ENCODE data around the gene SPDYE17.
"Not testable (repeated sequence)": the region's sequence is repeated elsewhere in the genome, so short reads cannot be mapped to it uniquely, and the experiment has no call there.

Gene SPDYE17

DNA sequence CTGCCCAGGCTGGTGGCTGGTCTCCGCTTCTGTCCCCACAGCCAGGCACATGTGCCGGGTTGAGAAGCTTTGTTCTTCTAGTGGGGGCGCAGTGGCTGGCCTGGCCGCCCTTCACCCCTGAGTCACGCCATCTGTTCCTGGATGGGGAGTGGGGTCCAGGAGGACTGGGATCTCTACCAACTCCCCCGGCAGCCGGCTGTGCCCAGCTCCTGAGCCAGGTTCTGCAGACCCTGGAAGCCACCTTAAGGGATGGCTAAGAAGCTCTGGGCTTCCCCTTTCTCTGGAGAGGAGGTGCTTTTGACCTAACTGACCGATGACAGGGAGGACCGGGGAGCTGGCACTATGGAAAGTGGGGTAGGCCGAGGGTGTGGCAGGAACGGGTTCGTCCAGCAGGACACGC, 37.9 kb downstream of the SPDYE17 start:
- H3K4me1 ChIP-seq (ENCODE audit: control insufficient read depth, insufficient read depth, low read length) = peaks cover 18% of the 10 kb centered on the region
- H3K4me3 ChIP-seq (ENCODE audit: low read length); H3K36me3 ChIP-seq (ENCODE audit: control insufficient read depth, insufficient read depth, low read length); H3K9ac ChIP-seq (ENCODE audit: low read length); H3K9me3 ChIP-seq (ENCODE audit: control insufficient read depth, low read length); H3K27me3 ChIP-seq (ENCODE audit: control insufficient read depth, insufficient read depth, low read length): not testable (repeated sequence)

- H3K36me3 ChIP-seq (ENCODE audit: control insufficient read depth, insufficient read depth, low read length); H3K4me3 ChIP-seq (ENCODE audit: low read length); H3K27me3 ChIP-seq (ENCODE audit: control insufficient read depth, insufficient read depth, low read length); H3K9me3 ChIP-seq (ENCODE audit: control insufficient read depth, low read length); H3K9ac ChIP-seq (ENCODE audit: low read length): not testable (repeated sequence)
- H3K4me1 ChIP-seq (ENCODE audit: control insufficient read depth, insufficient read depth, low read length) = peaks cover 18% of the 10 kb centered on the region
Measured at GRCh38 chr7:76993831-76994230, 38.3 kb downstream of the SPDYE17 start.

DNA sequence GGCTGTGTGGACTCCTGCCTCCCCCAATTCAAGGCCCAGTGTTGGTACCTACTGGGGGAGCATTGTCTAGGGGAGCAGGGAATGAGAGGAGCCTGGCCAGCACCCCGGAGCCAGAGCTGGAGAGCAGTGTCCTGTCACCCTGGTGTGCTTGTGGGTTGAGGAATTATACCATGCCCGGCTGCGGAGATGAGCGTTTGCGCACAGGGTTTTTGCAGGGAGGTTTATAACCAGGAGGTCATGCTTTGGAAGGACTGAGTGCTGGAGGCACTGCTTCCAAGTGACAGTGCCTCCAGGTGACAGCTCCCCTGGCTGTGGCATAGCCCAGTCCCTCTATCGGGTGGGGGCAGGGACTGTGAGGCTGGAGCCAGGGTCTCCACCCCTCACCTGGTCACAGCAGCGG, 39.3 kb downstream of the SPDYE17 start:
- not testable (repeated sequence) for H3K4me3 ChIP-seq (ENCODE audit: low read length); H3K9ac ChIP-seq (ENCODE audit: low read length); H3K27me3 ChIP-seq (ENCODE audit: control insufficient read depth, insufficient read depth, low read length); H3K36me3 ChIP-seq (ENCODE audit: control insufficient read depth, insufficient read depth, low read length); H3K4me1 ChIP-seq (ENCODE audit: control insufficient read depth, insufficient read depth, low read length); H3K9me3 ChIP-seq (ENCODE audit: control insufficient read depth, low read length)

DNA sequence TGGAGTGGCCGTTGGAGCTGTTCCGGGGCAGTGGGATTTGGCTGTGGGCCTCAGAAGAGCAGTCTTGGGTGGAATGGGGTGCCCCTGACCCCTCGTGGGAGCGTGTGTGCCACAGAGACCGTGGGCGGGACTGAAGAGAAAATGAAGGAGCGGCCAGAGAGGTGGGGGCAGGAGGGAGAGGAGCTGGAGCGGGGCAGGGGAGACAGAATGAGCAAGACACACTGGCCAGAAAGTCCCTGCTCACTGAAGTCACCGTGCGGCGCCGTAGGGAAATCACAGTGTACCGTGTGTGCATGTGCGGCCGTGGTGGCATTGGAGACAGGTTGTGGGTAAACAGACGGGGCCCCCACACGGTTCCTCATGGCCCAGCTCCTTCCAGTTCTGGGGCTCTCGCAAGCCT, 40.0 kb downstream of the SPDYE17 start:
- not testable (repeated sequence) for H3K4me1 ChIP-seq (ENCODE audit: control insufficient read depth, insufficient read depth, low read length); H3K9ac ChIP-seq (ENCODE audit: low read length); H3K36me3 ChIP-seq (ENCODE audit: control insufficient read depth, insufficient read depth, low read length); H3K4me3 ChIP-seq (ENCODE audit: low read length); H3K27me3 ChIP-seq (ENCODE audit: control insufficient read depth, insufficient read depth, low read length); H3K9me3 ChIP-seq (ENCODE audit: control insufficient read depth, low read length)

- H3K4me1 ChIP-seq (ENCODE audit: control insufficient read depth, insufficient read depth, low read length); H3K36me3 ChIP-seq (ENCODE audit: control insufficient read depth, insufficient read depth, low read length); H3K4me3 ChIP-seq (ENCODE audit: low read length); H3K9me3 ChIP-seq (ENCODE audit: control insufficient read depth, low read length); H3K9ac ChIP-seq (ENCODE audit: low read length); H3K27me3 ChIP-seq (ENCODE audit: control insufficient read depth, insufficient read depth, low read length): not testable (repeated sequence)
Measured at GRCh38 chr7:76990202-76990601, 42.0 kb downstream of the SPDYE17 start.

- not testable (repeated sequence) for H3K9me3 ChIP-seq (ENCODE audit: control insufficient read depth, low read length); H3K27me3 ChIP-seq (ENCODE audit: control insufficient read depth, insufficient read depth, low read length); H3K9ac ChIP-seq (ENCODE audit: low read length); H3K36me3 ChIP-seq (ENCODE audit: control insufficient read depth, insufficient read depth, low read length); H3K4me1 ChIP-seq (ENCODE audit: control insufficient read depth, insufficient read depth, low read length); H3K4me3 ChIP-seq (ENCODE audit: low read length)
Measured at GRCh38 chr7:76985924-76986717, 46.0 kb downstream of the SPDYE17 start.

DNA sequence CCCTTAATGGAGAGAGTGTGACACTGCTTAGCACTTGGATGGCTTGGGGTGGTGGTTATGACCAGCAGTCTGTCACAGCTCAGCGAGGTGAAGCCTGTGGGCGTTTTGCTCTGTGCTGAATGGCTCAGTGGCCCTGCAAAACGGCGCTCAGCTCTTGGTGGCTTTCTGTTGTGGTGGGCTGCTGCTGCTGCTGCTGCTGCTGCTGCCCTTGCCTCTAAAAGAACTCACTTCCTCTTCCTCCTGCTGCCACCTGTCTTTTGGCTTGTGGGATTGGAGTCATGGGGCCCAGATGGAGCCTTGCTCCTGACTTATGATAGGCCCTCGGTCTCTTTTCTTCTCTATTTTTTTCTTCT, 47.4 kb downstream of the SPDYE17 start:
- H3K9ac ChIP-seq (ENCODE audit: low read length); H3K4me1 ChIP-seq (ENCODE audit: control insufficient read depth, insufficient read depth, low read length); H3K9me3 ChIP-seq (ENCODE audit: control insufficient read depth, low read length); H3K4me3 ChIP-seq (ENCODE audit: low read length); H3K36me3 ChIP-seq (ENCODE audit: control insufficient read depth, insufficient read depth, low read length); H3K27me3 ChIP-seq (ENCODE audit: control insufficient read depth, insufficient read depth, low read length): not testable (repeated sequence)

GRCh38 chr7:76983937-76984783, 48.0 kb downstream of the SPDYE17 start:
- not testable (repeated sequence) for H3K36me3 ChIP-seq (ENCODE audit: control insufficient read depth, insufficient read depth, low read length); H3K9me3 ChIP-seq (ENCODE audit: control insufficient read depth, low read length); H3K4me3 ChIP-seq (ENCODE audit: low read length); H3K4me1 ChIP-seq (ENCODE audit: control insufficient read depth, insufficient read depth, low read length); H3K9ac ChIP-seq (ENCODE audit: low read length); H3K27me3 ChIP-seq (ENCODE audit: control insufficient read depth, insufficient read depth, low read length)

DNA sequence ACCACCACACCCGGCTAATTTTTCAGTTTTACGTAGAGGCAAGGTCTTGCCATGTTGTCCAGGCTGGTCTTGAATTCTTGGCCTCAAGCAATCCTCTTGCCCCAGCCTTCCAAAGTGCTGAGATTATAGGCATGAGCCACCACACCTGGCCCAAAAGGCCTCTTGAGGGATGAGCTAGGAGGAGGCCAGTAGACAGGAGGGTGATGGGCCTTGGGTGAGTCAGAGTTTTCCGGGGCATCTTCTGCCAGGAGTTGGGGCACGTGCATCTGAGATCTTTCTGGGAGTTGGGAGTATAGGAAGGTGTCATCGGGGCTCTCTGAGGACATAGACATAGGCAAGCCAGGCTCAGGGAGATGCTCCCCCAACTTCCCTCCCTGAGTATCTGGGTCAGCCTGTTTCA, 48.8 kb downstream of the SPDYE17 start:
- H3K36me3 ChIP-seq (ENCODE audit: control insufficient read depth, insufficient read depth, low read length); H3K4me1 ChIP-seq (ENCODE audit: control insufficient read depth, insufficient read depth, low read length); H3K4me3 ChIP-seq (ENCODE audit: low read length); H3K9me3 ChIP-seq (ENCODE audit: control insufficient read depth, low read length); H3K27me3 ChIP-seq (ENCODE audit: control insufficient read depth, insufficient read depth, low read length); H3K9ac ChIP-seq (ENCODE audit: low read length): not testable (repeated sequence)

DNA sequence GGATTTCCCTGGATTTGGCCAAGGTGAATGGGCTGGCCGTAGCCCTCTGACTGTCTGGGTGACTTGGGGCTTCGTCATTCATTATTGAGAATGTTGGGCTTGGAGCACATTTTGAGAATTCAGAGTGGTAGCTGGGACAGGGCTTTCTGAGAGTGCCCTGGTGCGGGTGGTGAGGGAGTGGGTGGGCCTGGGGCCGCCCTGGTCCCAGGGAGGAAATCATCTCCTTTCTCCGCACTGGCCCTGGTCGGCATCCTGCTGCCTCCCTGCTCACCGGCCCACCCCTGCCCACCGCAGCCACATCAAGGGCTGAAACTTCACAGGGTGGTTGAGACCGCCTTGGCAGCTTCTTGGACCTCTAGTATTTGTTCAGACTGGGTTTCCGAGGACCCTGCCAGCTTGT, 49.7 kb downstream of the SPDYE17 start:
- H3K4me3 ChIP-seq (ENCODE audit: low read length); H3K36me3 ChIP-seq (ENCODE audit: control insufficient read depth, insufficient read depth, low read length); H3K9me3 ChIP-seq (ENCODE audit: control insufficient read depth, low read length); H3K9ac ChIP-seq (ENCODE audit: low read length); H3K4me1 ChIP-seq (ENCODE audit: control insufficient read depth, insufficient read depth, low read length); H3K27me3 ChIP-seq (ENCODE audit: control insufficient read depth, insufficient read depth, low read length): not testable (repeated sequence)

- not testable (repeated sequence) for H3K9ac ChIP-seq (ENCODE audit: low read length); H3K4me3 ChIP-seq (ENCODE audit: low read length); H3K4me1 ChIP-seq (ENCODE audit: control insufficient read depth, insufficient read depth, low read length); H3K36me3 ChIP-seq (ENCODE audit: control insufficient read depth, insufficient read depth, low read length); H3K9me3 ChIP-seq (ENCODE audit: control insufficient read depth, low read length); H3K27me3 ChIP-seq (ENCODE audit: control insufficient read depth, insufficient read depth, low read length)
Measured at GRCh38 chr7:76981187-76981970, 50.8 kb downstream of the SPDYE17 start.

DNA sequence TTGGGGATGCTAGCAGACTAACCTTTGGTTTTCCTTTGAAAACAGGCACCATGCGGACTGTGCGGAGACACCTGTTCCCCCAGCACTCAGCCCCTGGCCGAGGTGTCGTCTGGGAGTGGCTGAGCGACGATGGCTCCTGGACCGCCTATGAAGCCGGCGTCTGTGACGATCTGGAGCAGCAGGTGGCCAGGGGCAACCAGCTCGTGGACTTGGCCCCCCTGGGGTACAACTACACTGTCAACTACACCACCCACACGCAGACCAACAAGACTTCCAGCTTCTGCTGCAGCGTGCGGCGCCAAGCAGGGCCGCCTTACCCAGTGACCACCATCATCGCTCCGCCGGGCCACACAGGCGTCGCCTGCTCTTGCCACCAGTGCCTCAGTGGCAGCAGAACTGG, 51.6 kb downstream of the SPDYE17 start:
- not testable (repeated sequence) for H3K9ac ChIP-seq (ENCODE audit: low read length); H3K36me3 ChIP-seq (ENCODE audit: control insufficient read depth, insufficient read depth, low read length); H3K9me3 ChIP-seq (ENCODE audit: control insufficient read depth, low read length); H3K27me3 ChIP-seq (ENCODE audit: control insufficient read depth, insufficient read depth, low read length); H3K4me1 ChIP-seq (ENCODE audit: control insufficient read depth, insufficient read depth, low read length); H3K4me3 ChIP-seq (ENCODE audit: low read length)

All from mucosa of stomach (tissue), 1 donor.